GM12864 (cell line): ENCODE data around the gene LRRC14B.
"Not testable (repeated sequence)": the region's sequence is repeated elsewhere in the genome, so short reads cannot be mapped to it uniquely, and the experiment has no call there.

Experiments
- DNase-seq: peaks from one replicate; pipeline ENCODE4 v3.0.0-alpha.2; 2011; ENCODE audit warnings: low read depth
- H3K4me3 ChIP-seq: 2 replicates; pipeline ENCODE4 v1.5.1; 2011; ENCODE audit warnings: mild to moderate bottlenecking, low read depth, low read length, control low read depth
- CTCF ChIP-seq: IDR thresholded peaks from 2 replicates; pipeline ENCODE4 v1.5.1; 2011; ENCODE audit warnings: low read depth, mild to moderate bottlenecking, moderate library complexity, low read length, control low read depth, inconsistent platforms; ENCODE audit errors: missing control alignments

LRRC14B gene

GRCh38 chr5:223791-224190, 32.5 kb downstream of the LRRC14B start:
- no peak for DNase-seq
- no peak for TF ChIP-seq CTCF
- H3K4me3 ChIP-seq, result no peak overlapping the region

- DNase-seq, result no peak
- TF ChIP-seq CTCF, result no peak
- H3K4me3 ChIP-seq, result no peak overlapping the region
Observed at GRCh38 chr5:225334-225733, 34.0 kb downstream of the LRRC14B start.

- H3K4me3 ChIP-seq, result not testable (repeated sequence)
Observed at GRCh38 chr5:227375-227774, 36.1 kb downstream of the LRRC14B start.

GRCh38 chr5:228886-229285, 37.6 kb downstream of the LRRC14B start:
- DNase-seq, result no peak
- TF ChIP-seq CTCF, result no peak
- H3K4me3 ChIP-seq, result no peak overlapping the region

More at GRCh38 chr5:227375-227774, 36.1 kb downstream of the LRRC14B start:
- DNase-seq, result not testable (repeated sequence)

GRCh38 chr5:230711-231110, 39.4 kb downstream of the LRRC14B start:
- DNase-seq, result no peak
- H3K4me3 ChIP-seq, result no peak overlapping the region
- no peak for TF ChIP-seq CTCF

- H3K4me3 ChIP-seq, result no peak overlapping the region
- no peak for DNase-seq
- no peak for TF ChIP-seq CTCF
Observed at GRCh38 chr5:231661-232060, 40.4 kb downstream of the LRRC14B start.

- H3K4me3 ChIP-seq, DNase-seq: not testable (repeated sequence)
Observed at GRCh38 chr5:233426-233825, 42.1 kb downstream of the LRRC14B start.

GRCh38 chr5:234450-234849, 43.2 kb downstream of the LRRC14B start:
- DNase-seq, result no peak
- no peak for TF ChIP-seq CTCF
- no peak overlapping the region for H3K4me3 ChIP-seq

GRCh38 chr5:235527-235926, 44.2 kb downstream of the LRRC14B start:
- not testable (repeated sequence) for DNase-seq

GRCh38 chr5:237931-238330, 46.6 kb downstream of the LRRC14B start:
- not testable (repeated sequence) for H3K4me3 ChIP-seq, DNase-seq

More at GRCh38 chr5:235527-235926, 44.2 kb downstream of the LRRC14B start:
- H3K4me3 ChIP-seq, result not testable (repeated sequence)

- DNase-seq, H3K4me3 ChIP-seq: not testable (repeated sequence)
Observed at GRCh38 chr5:240550-240949, 49.3 kb downstream of the LRRC14B start.

GRCh38 chr5:241045-241669, 49.9 kb downstream of the LRRC14B start:
- not testable (repeated sequence) for DNase-seq, H3K4me3 ChIP-seq
